GM06990 (cell line): ENCODE results near the gene PID1.

Experiments used
- DNase-seq: peaks from one replicate; pipeline ENCODE4 v3.0.0-alpha.2; 2011; ENCODE audit not compliant: insufficient read length; ENCODE audit errors: extremely low read depth
- H3K27me3 ChIP-seq: replicated peaks from 2 replicates; pipeline ENCODE4 v1.6.0; 2011; ENCODE audit warnings: low read length; ENCODE audit not compliant: control insufficient read depth, insufficient read depth
- H3K36me3 ChIP-seq: 2 replicates; pipeline ENCODE4 v1.5.1; 2011; ENCODE audit warnings: low read length; ENCODE audit not compliant: control insufficient read depth, insufficient read depth
- H3K4me3 ChIP-seq: replicated peaks from 2 replicates; pipeline ENCODE4 v1.5.1; 2011; ENCODE audit warnings: low read depth, mild to moderate bottlenecking, control low read depth, low read length
- CTCF ChIP-seq: IDR thresholded peaks from 2 replicates; pipeline ENCODE4 v1.5.1; 2011; ENCODE audit warnings: low read length, control low read depth, mild to moderate bottlenecking, inconsistent platforms; ENCODE audit not compliant: insufficient read depth, poor library complexity, severe bottlenecking

The PID1 gene

GRCh38 chr2:229101314-229101713 is 169.8 kb downstream of the PID1 start:
- H3K4me3 ChIP-seq: no peak overlapping the region
- TF ChIP-seq CTCF: no peak
- no peak for DNase-seq
- H3K36me3 ChIP-seq: no peaks in the 10 kb centered on the region
- no peaks in the 10 kb centered on the region for H3K27me3 ChIP-seq

- H3K36me3 ChIP-seq: no peaks in the 10 kb centered on the region
- no peak for TF ChIP-seq CTCF
- H3K4me3 ChIP-seq: no peak overlapping the region
- no peaks in the 10 kb centered on the region for H3K27me3 ChIP-seq
- no peak for DNase-seq
These were observed 171.9 kb downstream of the PID1 start for GRCh38 chr2:229099231-229099630.

- no peak for DNase-seq
These were observed 172.3 kb downstream of the PID1 start for GRCh38 chr2:229098801-229099200.

GRCh38 chr2:229096409-229097066 is 174.5 kb downstream of the PID1 start:
- Histone ChIP-seq H3K4me3 (no peak overlapping the region), H3K27me3 (no peaks in the 10 kb centered on the region), H3K36me3 (no peaks in the 10 kb centered on the region)
- no peak for DNase-seq
- no peak for TF ChIP-seq CTCF

More at GRCh38 chr2:229098801-229099200, 172.3 kb downstream of the PID1 start:
- no peak for TF ChIP-seq CTCF
- no peaks in the 10 kb centered on the region for H3K27me3 ChIP-seq
- H3K4me3 ChIP-seq: no peak overlapping the region
- H3K36me3 ChIP-seq: no peaks in the 10 kb centered on the region

- no peak for DNase-seq
- TF ChIP-seq CTCF: no peak
- no peak overlapping the region for H3K4me3 ChIP-seq
- no peaks in the 10 kb centered on the region for H3K36me3 ChIP-seq
- no peaks in the 10 kb centered on the region for H3K27me3 ChIP-seq
These were observed 175.6 kb downstream of the PID1 start for GRCh38 chr2:229095472-229095871.

- TF ChIP-seq CTCF: no peak
- no peaks in the 10 kb centered on the region for H3K36me3 ChIP-seq
- DNase-seq: no peak
- no peaks in the 10 kb centered on the region for H3K27me3 ChIP-seq
- no peak overlapping the region for H3K4me3 ChIP-seq
These were observed 180.9 kb downstream of the PID1 start for GRCh38 chr2:229090225-229090624.
